Natural killer cell (primary cell): ENCODE measurements around the gene GABPB2. TPM values are rescaled to one million over a fixed set of nuclear protein-coding genes. Genes with fewer than 3 reads are reported as not detected.
A peak's percentile ranks its signal among the peaks of the same experiment; 100 is the strongest.

Experiments
- ATAC-seq, 3 donors: fragments of 150-1000 bp in 2 of 3; fragments of 200-7000 bp in 1 of 3; cut with Tn5 transposase; 1 replicate in 1 of 3; 2 replicates in 2 of 3; pipeline ENCODE4 v1.10.0; 2021; ENCODE audit warnings: mild to moderate bottlenecking in 2 of 3, moderate library complexity in 2 of 3
- DNase-seq, 2 donors: peaks; one replicate each; pipeline versions ENCODE4 v3.0.0 to v3.0.0-alpha.2; 2013 to 2021; ENCODE audit warnings: mixed read lengths in 1 of 2
- H3K27ac ChIP-seq: one replicate; pipeline ENCODE4 v1.5.1; 2013; ENCODE audit warnings: mild to moderate bottlenecking, low read length
- H3K27me3 ChIP-seq: one replicate; pipeline ENCODE4 v1.6.1; 2013; ENCODE audit warnings: low read length; ENCODE audit not compliant: control insufficient read depth, insufficient read depth
- H3K36me3 ChIP-seq: one replicate; pipeline ENCODE4 v1.6.1; 2013; ENCODE audit warnings: low read length; ENCODE audit not compliant: control insufficient read depth, insufficient read depth
- H3K4me1 ChIP-seq: one replicate; pipeline ENCODE4 v1.6.1; 2013; ENCODE audit warnings: low read length; ENCODE audit not compliant: control insufficient read depth, insufficient read depth
- H3K4me3 ChIP-seq: one replicate; pipeline ENCODE4 v1.5.1; 2013; ENCODE audit warnings: low read length
- H3K9me3 ChIP-seq: one replicate; pipeline ENCODE4 v1.6.1; 2013; ENCODE audit warnings: low read length; ENCODE audit not compliant: control insufficient read depth, insufficient read depth
- H3K27ac Mint-ChIP-seq, 2 donors: one replicate each; pipeline ENCODE4 v1.8.0; 2022; ENCODE audit warnings: mild to moderate bottlenecking in 2 of 2, mixed read lengths in 2 of 2, moderate library complexity in 1 of 2
- H3K27me3 Mint-ChIP-seq, 2 donors: one replicate each; pipeline ENCODE4 v1.8.0; 2022; ENCODE audit warnings: low read depth in 2 of 2, mixed read lengths in 2 of 2
- H3K36me3 Mint-ChIP-seq: one replicate; pipeline ENCODE4 v1.8.0; 2022; ENCODE audit warnings: mixed read lengths
- H3K4me1 Mint-ChIP-seq, 2 donors: one replicate each; pipeline ENCODE4 v1.8.0; 2022; ENCODE audit warnings: mixed read lengths in 2 of 2
- H3K4me3 Mint-ChIP-seq: one replicate; pipeline ENCODE4 v1.8.0; 2022; ENCODE audit warnings: mild to moderate bottlenecking, moderate library complexity, mixed read lengths
- H3K9me3 Mint-ChIP-seq, 2 donors: one replicate each; pipeline ENCODE4 v1.8.0; 2022; ENCODE audit warnings: mixed read lengths in 2 of 2
- CTCF ChIP-seq: fragments of 200-600 bp; IDR thresholded peaks from one replicate; pipeline ENCODE4 v1.8.0; 2022; ENCODE audit warnings: antibody characterized with exemption
- WGBS: methylation state at CpG from one replicate; pipeline ENCODE4 v1.1.7; 2013; ENCODE audit warnings: missing lambda C conversion rate; ENCODE audit not compliant: insufficient coverage; 5-methylcytosine and 5-hydroxymethylcytosine counted together
- intact Hi-C: fragments of 100-400 bp; cut with micrococcal nuclease; formaldehyde crosslinking; loops from one replicate; pipeline ENCODE4 v1.14.2; 2022
- total RNA-seq, 4 donors: library from RNA; stranded (reverse); fragments of 120-200 nt in 1 of 4; gene quantifications; one replicate each; pipeline versions ENCODE4 v1.2.3 to v1.2.4, GENCODE V29; 2013 to 2022

Gene GABPB2
- total RNA-seq, 3 donors from 2014 or later (not counting 1 experiment from before 2014, with no cell fraction given), result 27.4 to 34.0 (median 30.6) TPM

GRCh38 chr1:151166505-151166956, 96.0 kb downstream of the GABPB2 start:
- Histone ChIP-seq H3K4me3 (peak overlapping the region; percentile 90), H3K9me3 (no peaks in the 10 kb centered on the region), H3K4me1 (peaks cover 24% of the 10 kb centered on the region), H3K27ac (peak overlapping the region; percentile 68), H3K27me3 (no peaks in the 10 kb centered on the region), H3K36me3 (peaks cover 28% of the 10 kb centered on the region)
- ATAC-seq (no peak), DNase-seq (no peak)
- WGBS, result 7% methylated on average over 15 of the region's 15 CpGs
- peaks cover 30 to 39% of the 10 kb centered on the region in 2 donors for H3K4me1 Mint-ChIP-seq
- no peaks in the 10 kb centered on the region for H3K9me3 Mint-ChIP-seq
- H3K27me3 Mint-ChIP-seq, result no peaks in the 10 kb centered on the region
- H3K4me3 Mint-ChIP-seq, result peak overlapping the region; percentile 99
- H3K27ac Mint-ChIP-seq, result peak overlapping the region; percentile 94
- intact Hi-C loops, result loop anchor here (1.0 kb wide), 1 partner anchor 24 kb away; the partner anchor contains the start of gene VPS72
- H3K36me3 Mint-ChIP-seq, result peaks cover 7% of the 10 kb centered on the region
- TF ChIP-seq CTCF, result no peak

- peak overlapping the region; percentile 94 for H3K27ac Mint-ChIP-seq
- peak overlapping the region; percentile 99 for H3K4me3 Mint-ChIP-seq
- H3K9me3 ChIP-seq, result no peaks in the 10 kb centered on the region
- 100% methylated on average over 6 of the region's 6 CpGs for WGBS
- peaks cover 7% of the 10 kb centered on the region for H3K36me3 Mint-ChIP-seq
- no peak for TF ChIP-seq CTCF
- H3K9me3 Mint-ChIP-seq, result no peaks in the 10 kb centered on the region
- peaks cover 22% of the 10 kb centered on the region for H3K4me1 ChIP-seq
- H3K4me3 ChIP-seq, result no peak overlapping the region
- H3K4me1 Mint-ChIP-seq, result peaks cover 30 to 33% of the 10 kb centered on the region in 2 donors
- no peaks in the 10 kb centered on the region for H3K27me3 ChIP-seq
- no peak overlapping the region for H3K27ac ChIP-seq
- DNase-seq, result no peak
- intact Hi-C loops, result no loop called here
- ATAC-seq, result no peak
- H3K27me3 Mint-ChIP-seq, result no peaks in the 10 kb centered on the region
- peaks cover 28% of the 10 kb centered on the region for H3K36me3 ChIP-seq
These were observed 96.6 kb downstream of the GABPB2 start for GRCh38 chr1:151167116-151167515.

GRCh38 chr1:151171190-151171589, 100.6 kb downstream of the GABPB2 start:
- peaks cover 3% of the 10 kb centered on the region for H3K36me3 Mint-ChIP-seq
- peaks cover 14 to 18% of the 10 kb centered on the region in 2 donors for H3K4me1 Mint-ChIP-seq
- no peak overlapping the region for H3K27ac Mint-ChIP-seq
- H3K4me3 Mint-ChIP-seq, result no peak overlapping the region
- intact Hi-C loops, result no loop called here
- Histone ChIP-seq H3K36me3 (peaks cover 46% of the 10 kb centered on the region), H3K27me3 (no peaks in the 10 kb centered on the region), H3K4me3 (no peak overlapping the region), H3K4me1 (peaks cover 12% of the 10 kb centered on the region), H3K27ac (no peak overlapping the region), H3K9me3 (no peaks in the 10 kb centered on the region)
- no peaks in the 10 kb centered on the region for H3K27me3 Mint-ChIP-seq
- WGBS, result 93% methylated on average over 3 of the region's 5 CpGs
- no peaks in the 10 kb centered on the region for H3K9me3 Mint-ChIP-seq
- DNase-seq (no peak), ATAC-seq (no peak)
- no peak for TF ChIP-seq CTCF

Other genes starting within 250 kb of the GABPB2 start
- 10 to 100 TPM; 34.0 to 41.4 (median 38.2) TPM for gene ARNT, start 194.2 kb upstream of the GABPB2 start, total RNA-seq
- not detected for gene CTXND2, start 183.6 kb upstream of the GABPB2 start, total RNA-seq
- gene SETDB1, start 144.4 kb upstream of the GABPB2 start, total RNA-seq, result 10 to 100 TPM; 64.6 to 74.3 (median 70.5) TPM
- gene CERS2, start 95.9 kb upstream of the GABPB2 start, total RNA-seq, result 100 to 1,000 TPM; 122 to 129 (median 127) TPM
- gene ANXA9, start 88.5 kb upstream of the GABPB2 start, total RNA-seq, result under 1 TPM in 1 of 3 donors, not detected in 2; 0.25 TPM
- 10 to 100 TPM; 14.0 to 15.6 (median 15.2) TPM for gene MINDY1, start 63.9 kb upstream of the GABPB2 start, total RNA-seq
- gene PRUNE1, start 62.3 kb upstream of the GABPB2 start, total RNA-seq, result 10 to 100 TPM; 11.4 to 14.1 (median 13.5) TPM
- under 1 TPM; 0.28 to 0.39 (median 0.33) TPM for gene BNIPL, start 34.2 kb upstream of the GABPB2 start, total RNA-seq
- gene C1orf56, start 23.0 kb upstream of the GABPB2 start, total RNA-seq, result 1 to 10 TPM; 1.6 to 3.3 (median 1.9) TPM
- 100 to 1,000 TPM; 555 to 792 (median 752) TPM for gene CDC42SE1, start 11.1 kb upstream of the GABPB2 start, total RNA-seq
- gene MLLT11, start 10.4 kb upstream of the GABPB2 start, total RNA-seq, result 10 to 100 TPM; 11.2 to 18.6 (median 17.6) TPM
- 1 to 10 TPM; 2.5 to 5.8 (median 3.0) TPM for gene SEMA6C, start 75.9 kb downstream of the GABPB2 start, total RNA-seq
- 10 to 100 TPM in 1 of 3 donors, 1 to 10 TPM in 2; 4.8 to 14.5 (median 5.7) TPM for gene TNFAIP8L2, start 85.9 kb downstream of the GABPB2 start, total RNA-seq
- gene LYSMD1, start 95.1 kb downstream of the GABPB2 start, total RNA-seq, result 1 to 10 TPM; 1.0 to 1.7 (median 1.2) TPM
- gene SCNM1, start 95.4 kb downstream of the GABPB2 start, total RNA-seq, result 10 to 100 TPM; 52.3 to 54.2 (median 52.9) TPM
- gene TMOD4, start 105.2 kb downstream of the GABPB2 start, total RNA-seq, result 1 to 10 TPM in 2 of 3 donors, not detected in 1; 2.6 to 3.8 TPM
- 10 to 100 TPM; 26.2 to 45.1 (median 44.8) TPM for gene VPS72, start 119.4 kb downstream of the GABPB2 start, total RNA-seq
- 10 to 100 TPM; 42.0 to 65.2 (median 44.6) TPM for gene PIP5K1A, start 127.8 kb downstream of the GABPB2 start, total RNA-seq
- gene PSMD4, start 184.0 kb downstream of the GABPB2 start, total RNA-seq, result 100 to 1,000 TPM in 1 of 3 donors, 10 to 100 TPM in 2; 94.2 to 101 (median 99.3) TPM
- gene ZNF687, start 211.5 kb downstream of the GABPB2 start, total RNA-seq, result 10 to 100 TPM; 48.1 to 52.2 (median 48.6) TPM